ENCODE data around the gene CAMSAP2.

- TF ChIP-seq, protein P1, sequence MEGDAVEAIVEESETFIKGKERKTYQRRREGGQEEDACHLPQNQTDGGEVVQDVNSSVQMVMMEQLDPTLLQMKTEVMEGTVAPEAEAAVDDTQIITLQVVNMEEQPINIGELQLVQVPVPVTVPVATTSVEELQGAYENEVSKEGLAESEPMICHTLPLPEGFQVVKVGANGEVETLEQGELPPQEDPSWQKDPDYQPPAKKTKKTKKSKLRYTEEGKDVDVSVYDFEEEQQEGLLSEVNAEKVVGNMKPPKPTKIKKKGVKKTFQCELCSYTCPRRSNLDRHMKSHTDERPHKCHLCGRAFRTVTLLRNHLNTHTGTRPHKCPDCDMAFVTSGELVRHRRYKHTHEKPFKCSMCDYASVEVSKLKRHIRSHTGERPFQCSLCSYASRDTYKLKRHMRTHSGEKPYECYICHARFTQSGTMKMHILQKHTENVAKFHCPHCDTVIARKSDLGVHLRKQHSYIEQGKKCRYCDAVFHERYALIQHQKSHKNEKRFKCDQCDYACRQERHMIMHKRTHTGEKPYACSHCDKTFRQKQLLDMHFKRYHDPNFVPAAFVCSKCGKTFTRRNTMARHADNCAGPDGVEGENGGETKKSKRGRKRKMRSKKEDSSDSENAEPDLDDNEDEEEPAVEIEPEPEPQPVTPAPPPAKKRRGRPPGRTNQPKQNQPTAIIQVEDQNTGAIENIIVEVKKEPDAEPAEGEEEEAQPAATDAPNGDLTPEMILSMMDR (IDR thresholded peaks at IDR 0.05; ENCODE audit: poor library complexity): no peak
- TF ChIP-seq EZH2 (IDR thresholded peaks at IDR 0.05; ENCODE audit: borderline replicate concordance): no peak
- TF ChIP-seq EZH2phosphoT487 (IDR thresholded peaks at IDR 0.05; ENCODE audit: low read depth, severe bottlenecking, unreplicated experiment): no peak
Measured at GRCh38 chr1:200784576-200784975, 45.9 kb downstream of the CAMSAP2 start.
